OCI-LY3 (cell line): ENCODE data around the gene BMAL1.

Source experiments
- CTCF ChIP-seq: fragments of 200-600, 300-600 bp; sonication (generic); IDR thresholded peaks from 2 replicates; pipeline ENCODE4 v1.5.1; 2014; ENCODE audit warnings: antibody characterized with exemption, low read length, low read depth
- EZH2phosphoT487 ChIP-seq: fragments of 200-600 bp; shearing (Covaris generic); IDR thresholded peaks from 2 replicates; pipeline ENCODE4 v1.6.1; 2018; ENCODE audit warnings: antibody characterized with exemption, mixed run types, low read depth

DNA sequence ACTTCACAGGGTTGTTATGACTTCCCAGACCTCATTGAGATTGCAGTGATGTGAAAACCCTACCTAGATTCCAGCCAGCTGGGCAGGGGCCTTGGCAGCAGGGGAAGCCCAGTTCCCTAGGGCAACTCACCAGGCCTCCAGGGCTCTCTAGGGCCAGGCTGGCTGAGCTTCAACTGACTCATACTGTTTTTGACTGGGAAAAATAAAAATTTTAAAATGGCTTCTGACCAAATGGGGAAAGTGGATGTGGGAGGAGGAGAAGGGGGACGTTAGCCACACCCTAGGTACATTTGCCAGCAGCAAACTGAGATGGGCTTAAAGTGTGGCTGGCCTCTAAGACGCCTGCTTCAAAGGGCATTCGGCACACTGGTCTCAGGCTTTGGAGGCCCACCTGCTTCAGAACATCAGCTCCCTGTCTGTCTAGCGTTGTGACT is 39.0 kb downstream of the BMAL1 start:
- TF ChIP-seq CTCF (no peak), EZH2phosphoT487 (no peak)
